Calu3 (cell line): Measurements from ENCODE around the gene HTRA1. TPM values are rescaled to one million over a fixed set of nuclear protein-coding genes. Genes with fewer than 3 reads are reported as not detected.

Source experiments
- BruUV-seq: library from RNA; stranded (reverse); fragments of 400-500 nt; replicated peaks from 2 replicates; lab custom pipeline; 2021; lab: Mats Ljungman, UMichigan
- CTCF ChIA-PET: fragments of 300-600 bp; sonication (Branson Sonifier 250); formaldehyde crosslinking; loops from one replicate; lab custom pipeline; 2022; ENCODE audit warnings: antibody characterized with exemption; lab: Charles Lee
- DNase-seq: peaks from one replicate; pipeline ENCODE4 v3.0.0; 2022
- H3K27ac Mint-ChIP-seq: one replicate; pipeline ENCODE4 v1.8.0; 2022; ENCODE audit warnings: mixed read lengths; ENCODE audit not compliant: unreplicated experiment
- H3K27me3 Mint-ChIP-seq: one replicate; pipeline ENCODE4 v1.8.0; 2022; ENCODE audit warnings: mixed read lengths; ENCODE audit not compliant: unreplicated experiment
- H3K36me3 Mint-ChIP-seq: one replicate; pipeline ENCODE4 v1.8.0; 2022; ENCODE audit warnings: mild to moderate bottlenecking, moderate library complexity, mixed read lengths; ENCODE audit not compliant: insufficient read depth, unreplicated experiment
- H3K4me1 Mint-ChIP-seq: one replicate; pipeline ENCODE4 v1.8.0; 2022; ENCODE audit warnings: mild to moderate bottlenecking, low read depth, mixed read lengths; ENCODE audit not compliant: unreplicated experiment
- H3K4me3 Mint-ChIP-seq: one replicate; pipeline ENCODE4 v1.8.0; 2022; ENCODE audit warnings: mild to moderate bottlenecking, low read depth, moderate library complexity, mixed read lengths; ENCODE audit not compliant: unreplicated experiment
- H3K9me3 Mint-ChIP-seq: one replicate; pipeline ENCODE4 v1.8.0; 2022; ENCODE audit warnings: low read depth, mixed read lengths; ENCODE audit not compliant: unreplicated experiment
- CTCF ChIP-seq: fragments of 200-600 bp; IDR thresholded peaks from one replicate; pipeline ENCODE4 v1.8.0; 2022; ENCODE audit warnings: antibody characterized with exemption; ENCODE audit not compliant: unreplicated experiment
- intact Hi-C: fragments of 100-400 bp; cut with micrococcal nuclease; formaldehyde crosslinking; loops from one replicate; pipeline ENCODE4 v1.10.0; 2022; ENCODE audit not compliant: unreplicated experiment
- total RNA-seq: library from RNA; stranded (reverse); gene quantifications from 2 replicates; pipeline ENCODE4 v1.2.3, GENCODE V29; 2022

The HTRA1 gene
- total RNA-seq, 1 experiment from 2014 or later = 1.3 TPM

- CTCF ChIA-PET = interaction anchor here (1.0 kb wide), 1 partner anchor 34 kb away, joined by 3 read pairs; no protein-coding TSS in a partner anchor
- no peak overlapping the region for H3K27ac Mint-ChIP-seq
Observed at GRCh38 chr10:122531261-122531660, 69.9 kb downstream of the HTRA1 start.

GRCh38 chr10:122531939-122532338 is 70.6 kb downstream of the HTRA1 start:
- H3K4me3 Mint-ChIP-seq = no peak overlapping the region
- intact Hi-C loops = no loop called here
- H3K4me1 Mint-ChIP-seq = peaks cover 16% of the 10 kb centered on the region
- DNase-seq = peak; percentile 49
- H3K36me3 Mint-ChIP-seq = no peaks in the 10 kb centered on the region
- no peaks in the 10 kb centered on the region for H3K27me3 Mint-ChIP-seq
- TF ChIP-seq CTCF = no peak
- H3K9me3 Mint-ChIP-seq = no peaks in the 10 kb centered on the region
- H3K27ac Mint-ChIP-seq = no peak overlapping the region
- BruUV-seq = no TSS peak
- CTCF ChIA-PET = interaction anchor here (1.0 kb wide), 1 partner anchor 33 kb away, joined by 3 read pairs; no protein-coding TSS in a partner anchor

More at GRCh38 chr10:122531261-122531660, 69.9 kb downstream of the HTRA1 start:
- Mint-ChIP-seq H3K4me1 (peaks cover 16% of the 10 kb centered on the region), H3K36me3 (no peaks in the 10 kb centered on the region), H3K4me3 (no peak overlapping the region), H3K27me3 (no peaks in the 10 kb centered on the region), H3K9me3 (no peaks in the 10 kb centered on the region)
- no peak for DNase-seq
- no peak for TF ChIP-seq CTCF
- intact Hi-C loops = no loop called here
- no TSS peak for BruUV-seq

- Mint-ChIP-seq H3K9me3 (no peaks in the 10 kb centered on the region), H3K4me1 (peaks cover 16% of the 10 kb centered on the region)
Observed at GRCh38 chr10:122532601-122533296, 71.4 kb downstream of the HTRA1 start.

GRCh38 chr10:122537545-122537944 is 76.2 kb downstream of the HTRA1 start:
- intact Hi-C loops = no loop called here
- Mint-ChIP-seq H3K27ac (no peak overlapping the region), H3K36me3 (no peaks in the 10 kb centered on the region), H3K9me3 (no peaks in the 10 kb centered on the region), H3K4me1 (peaks cover 21% of the 10 kb centered on the region), H3K4me3 (no peak overlapping the region), H3K27me3 (no peaks in the 10 kb centered on the region)
- no TSS peak for BruUV-seq
- CTCF ChIA-PET = no interaction called here
- no peak for DNase-seq
- TF ChIP-seq CTCF = no peak

More at GRCh38 chr10:122532601-122533296, 71.4 kb downstream of the HTRA1 start:
- CTCF ChIA-PET = interaction anchor here (1.0 kb wide), 1 partner anchor 33 kb away, joined by 3 read pairs; no protein-coding TSS in a partner anchor
- TF ChIP-seq CTCF = no peak
- intact Hi-C loops = no loop called here
- no peak overlapping the region for H3K27ac Mint-ChIP-seq
- H3K4me3 Mint-ChIP-seq = no peak overlapping the region
- DNase-seq = no peak
- H3K36me3 Mint-ChIP-seq = no peaks in the 10 kb centered on the region
- BruUV-seq = no TSS peak
- no peaks in the 10 kb centered on the region for H3K27me3 Mint-ChIP-seq
